Measurements from ENCODE around the gene LY6G5B.

DNA sequence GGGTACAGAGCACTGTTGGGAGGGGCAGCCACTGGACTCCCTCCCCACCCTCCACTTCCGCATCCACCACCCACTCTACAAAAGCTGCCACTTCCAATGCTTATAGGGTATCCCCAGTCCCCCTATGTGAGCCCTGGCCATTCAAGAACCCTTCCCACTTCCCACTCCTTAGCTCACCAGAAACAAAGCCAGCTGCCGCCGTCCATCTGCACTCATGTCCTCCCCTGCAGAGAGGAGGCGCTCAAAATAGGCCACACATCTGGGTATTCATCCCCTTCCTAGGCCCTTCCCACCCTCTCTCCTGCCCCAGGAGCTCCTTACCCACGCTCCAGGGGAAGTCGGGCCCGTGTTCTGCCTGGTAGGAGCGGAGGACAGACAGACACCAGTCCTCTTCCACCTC lies 17.5 kb downstream of the LY6G5B start:
- TF ChIP-seq, protein P1, sequence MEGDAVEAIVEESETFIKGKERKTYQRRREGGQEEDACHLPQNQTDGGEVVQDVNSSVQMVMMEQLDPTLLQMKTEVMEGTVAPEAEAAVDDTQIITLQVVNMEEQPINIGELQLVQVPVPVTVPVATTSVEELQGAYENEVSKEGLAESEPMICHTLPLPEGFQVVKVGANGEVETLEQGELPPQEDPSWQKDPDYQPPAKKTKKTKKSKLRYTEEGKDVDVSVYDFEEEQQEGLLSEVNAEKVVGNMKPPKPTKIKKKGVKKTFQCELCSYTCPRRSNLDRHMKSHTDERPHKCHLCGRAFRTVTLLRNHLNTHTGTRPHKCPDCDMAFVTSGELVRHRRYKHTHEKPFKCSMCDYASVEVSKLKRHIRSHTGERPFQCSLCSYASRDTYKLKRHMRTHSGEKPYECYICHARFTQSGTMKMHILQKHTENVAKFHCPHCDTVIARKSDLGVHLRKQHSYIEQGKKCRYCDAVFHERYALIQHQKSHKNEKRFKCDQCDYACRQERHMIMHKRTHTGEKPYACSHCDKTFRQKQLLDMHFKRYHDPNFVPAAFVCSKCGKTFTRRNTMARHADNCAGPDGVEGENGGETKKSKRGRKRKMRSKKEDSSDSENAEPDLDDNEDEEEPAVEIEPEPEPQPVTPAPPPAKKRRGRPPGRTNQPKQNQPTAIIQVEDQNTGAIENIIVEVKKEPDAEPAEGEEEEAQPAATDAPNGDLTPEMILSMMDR (IDR thresholded peaks at IDR 0.05; ENCODE audit: low read depth, low read length): no peak
- TF ChIP-seq EZH2phosphoT487 (IDR thresholded peaks at IDR 0.05; ENCODE audit: low read depth): no peak

All from OCI-LY3 (cell line).